ENCODE data around the gene PLCB2.

- TF ChIP-seq CTCF (IDR thresholded peaks at IDR 0.05): no peak
- TF ChIP-seq POLR2AphosphoS5 (IDR thresholded peaks at IDR 0.05; ENCODE audit: low read depth, low read length): no peak
Observed at GRCh38 chr15:40265875-40266274, 41.9 kb downstream of the PLCB2 start.

Measured in Panc1 (cell line).